GM12878 (cell line): ENCODE data around the gene KLKB1. TPM values are rescaled to one million over a fixed set of nuclear protein-coding genes. Genes with fewer than 3 reads are reported as not detected.

Experiments
- ATAC-seq: fragments of 200-7000 bp; cut with Tn5 transposase; 3 replicates; pipeline ENCODE4 v1.9.1; 2020; ENCODE audit warnings: mild to moderate bottlenecking, moderate library complexity
- BruUV-seq: library from RNA; stranded (reverse); fragments of 400-500 nt; replicated peaks from 2 replicates; lab custom pipeline; 2021; lab: Mats Ljungman, UMichigan
- CTCF ChIA-PET: fragments of 300-600 bp; sonication (Branson Sonifier 250); formaldehyde crosslinking; extraction: SDS; loops from one replicate; lab custom pipeline; 2021; ENCODE audit warnings: inconsistent platforms; lab: Yijun Ruan, JAX
- POLR2A ChIA-PET: fragments of 350-600 bp; formaldehyde crosslinking; extraction: SDS; loops from one replicate; lab custom pipeline; 2021; ENCODE audit warnings: inconsistent platforms; lab: Charles Lee
- RAD21 ChIA-PET: fragments of 300-600 bp; sonication (Branson Sonifier 250); formaldehyde crosslinking; loops from one replicate; lab custom pipeline; 2023; ENCODE audit warnings: antibody characterized with exemption; ENCODE audit not compliant: unreplicated experiment; lab: Charles Lee
- SMC1A ChIA-PET: fragments of 300-600 bp; sonication (Branson Sonifier 250); formaldehyde crosslinking; loops from one replicate; lab custom pipeline; 2023; ENCODE audit not compliant: unreplicated experiment, uncharacterized antibody; lab: Charles Lee
- DNase-seq: peaks from one replicate; pipeline ENCODE4 v3.0.0-alpha.2; 2011; ENCODE audit warnings: low read depth, low spot score
- FAIRE-seq: peaks from 3 replicates; lab custom pipeline; 2011; peaks lifted over from hg19 to GRCh38; lab: Jason Lieb, UNC
- H2AFZ ChIP-seq: 2 replicates; pipeline ENCODE4 v1.6.0; 2011; ENCODE audit warnings: low read depth, low read length, control low read depth; ENCODE audit not compliant: control insufficient read depth
- H3K27ac ChIP-seq: 2 replicates; pipeline ENCODE4 v1.5.1; 2011; ENCODE audit warnings: control low read depth; ENCODE audit not compliant: control insufficient read depth, insufficient read depth
- H3K27me3 ChIP-seq, 2 experiments: replicated peaks in 1 of 2; 2 replicates each; pipeline versions ENCODE4 v1.6.0 to v1.6.1; 2011; ENCODE audit warnings: low read length in 1 of 2; ENCODE audit not compliant: control insufficient read depth in 2 of 2, insufficient read depth in 2 of 2
- H3K36me3 ChIP-seq, 2 experiments: 2 replicates each; pipeline ENCODE4 v1.5.1; 2011; ENCODE audit warnings: low read length in 1 of 2; ENCODE audit not compliant: control insufficient read depth in 2 of 2, insufficient read depth in 2 of 2
- H3K4me1 ChIP-seq: 2 replicates; pipeline ENCODE4 v1.6.1; 2011; ENCODE audit warnings: mild to moderate bottlenecking, low read length, moderate library complexity, mixed read lengths; ENCODE audit not compliant: control insufficient read depth, insufficient read depth
- H3K4me2 ChIP-seq: 2 replicates; pipeline ENCODE4 v1.6.0; 2011; ENCODE audit warnings: control low read depth; ENCODE audit not compliant: control insufficient read depth, insufficient read depth
- H3K4me3 ChIP-seq: fragments of 200-600 bp; sonication (generic); 2 replicates; pipeline ENCODE4 v1.5.1; 2016
- H3K79me2 ChIP-seq: 2 replicates; pipeline ENCODE4 v1.6.0; 2011; ENCODE audit warnings: low read length; ENCODE audit not compliant: control insufficient read depth, insufficient read depth
- H3K9ac ChIP-seq: 2 replicates; pipeline ENCODE4 v1.8.0; 2011; ENCODE audit warnings: low read length, control low read depth, mixed read lengths; ENCODE audit not compliant: control insufficient read depth, insufficient read depth
- H3K9me3 ChIP-seq: replicated peaks from 3 replicates; pipeline ENCODE4 v1.5.1; 2011; ENCODE audit warnings: mild to moderate bottlenecking, low read length; ENCODE audit not compliant: control insufficient read depth, insufficient read depth
- H4K20me1 ChIP-seq: 2 replicates; pipeline ENCODE4 v1.6.0; 2011; ENCODE audit not compliant: control insufficient read depth, insufficient read depth
- ATF7 ChIP-seq: fragments of 450-650 bp; IDR thresholded peaks from 2 replicates; pipeline ENCODE4 v1.6.1; 2016; ENCODE audit warnings: low read depth, mild to moderate bottlenecking
- BMI1 ChIP-seq: fragments of 450-650 bp; IDR thresholded peaks from 2 replicates; pipeline ENCODE4 v1.6.1; 2016; ENCODE audit warnings: mild to moderate bottlenecking, moderate library complexity, borderline replicate concordance
- CBX5 ChIP-seq: sonication (generic); IDR thresholded peaks from 2 replicates; pipeline ENCODE4 v1.6.1; 2016; ENCODE audit warnings: low read depth, moderate library complexity, mild to moderate bottlenecking, inconsistent platforms
- MEF2B ChIP-seq: fragments of 450-650 bp; IDR thresholded peaks from 2 replicates; pipeline ENCODE4 v1.6.1; 2018; ENCODE audit warnings: mild to moderate bottlenecking, moderate library complexity; ENCODE audit not compliant: partially characterized antibody, poor library complexity, severe bottlenecking
- MTA2 ChIP-seq: fragments of 450-650 bp; IDR thresholded peaks from 2 replicates; pipeline ENCODE4 v1.6.1; 2016; ENCODE audit warnings: low read depth, mild to moderate bottlenecking, moderate library complexity
- NR2C1 ChIP-seq: fragments of 450-650 bp; IDR thresholded peaks from 2 replicates; pipeline ENCODE4 v1.6.1; 2017; ENCODE audit warnings: antibody characterized with exemption, mild to moderate bottlenecking, moderate library complexity
- POLR2AphosphoS2 ChIP-seq: IDR thresholded peaks from 2 replicates; pipeline ENCODE4 v1.6.1; 2011; ENCODE audit warnings: low read depth, mild to moderate bottlenecking, low read length, improper control_type of control experiment, moderate library complexity
- SMARCA5 ChIP-seq: fragments of 450-650 bp; IDR thresholded peaks from 2 replicates; pipeline ENCODE4 v1.6.1; 2017; ENCODE audit warnings: mild to moderate bottlenecking
- YY1 ChIP-seq: IDR thresholded peaks from 2 replicates; pipeline ENCODE4 v1.6.1; 2011; ENCODE audit warnings: low read depth, mild to moderate bottlenecking, low read length
- WGBS: methylation state at CpG from one replicate; pipeline ENCODE4 v1.1.6; 2016; ENCODE audit warnings: low lambda C conversion rate; ENCODE audit not compliant: insufficient replicate concordance, insufficient coverage; ENCODE audit errors: missing lambda C conversion rate; 5-methylcytosine and 5-hydroxymethylcytosine counted together
- in situ Hi-C: fragments of 300-500 bp; cut with MboI; formaldehyde crosslinking; loops from 9 replicates; pipeline ENCODE4 v1.14.3; 2018; ENCODE audit warnings: mixed read lengths
- intact Hi-C: fragments of 100-400 bp; cut with micrococcal nuclease; formaldehyde crosslinking; loops from one replicate; pipeline ENCODE4 v1.14.2; 2022; ENCODE audit not compliant: unreplicated experiment
- polyA plus RNA-seq, 11 experiments: library from polyadenylated mRNA; depleted of rRNA in 4 of 11; unstranded in 6 of 11; stranded (reverse) in 5 of 11; fragments of >200 nt; fragmentation: Nextera tagmentation in 4 of 11; fragmentation: Illumina TruSeq in 1 of 11; extraction: Ambion mirVana in 4 of 11; extraction: Trizol in 1 of 11; gene quantifications; 1 replicate in 1 of 11; 2 replicates in 10 of 11; pipeline versions ENCODE4 v1.2.1 to v1.2.3, GENCODE V29; 2011 to 2016; ENCODE audit warnings: inconsistent platforms in 2 of 11, missing spikeins in 2 of 11, low read depth in 1 of 11
- total RNA-seq, 4 experiments: library from RNA; depleted of rRNA in 3 of 4; stranded (reverse); fragments of >200 nt in 3 of 4; fragmentation: Illumina TruSeq in 1 of 4; extraction: Trizol in 1 of 4; gene quantifications; 2 replicates each; pipeline versions ENCODE4 v1.2.1 to v1.2.3, GENCODE V29; 2013 to 2021
- TF ChIP-seq, protein P1 (sequence below): fragments of 450-650 bp; IDR thresholded peaks from 2 replicates; pipeline ENCODE4 v1.6.1; 2017; ENCODE audit warnings: mild to moderate bottlenecking
- TF ChIP-seq, protein P2 (sequence below): IDR thresholded peaks from 2 replicates; pipeline ENCODE4 v1.6.1; 2011; ENCODE audit warnings: low read depth, mild to moderate bottlenecking, low read length, moderate library complexity, borderline replicate concordance; ENCODE audit errors: extremely low read depth
- TF ChIP-seq, protein P3 (sequence below): fragments of 450-650 bp; IDR thresholded peaks from 2 replicates; pipeline ENCODE4 v1.6.1; 2017; ENCODE audit warnings: borderline replicate concordance
- TF ChIP-seq, protein P4 (sequence below): IDR thresholded peaks from 2 replicates; pipeline ENCODE4 v1.6.1; 2012; ENCODE audit warnings: low read length, inconsistent platforms
- TF ChIP-seq, protein P5 (sequence below): IDR thresholded peaks from 2 replicates; pipeline ENCODE4 v1.6.1; 2011; ENCODE audit warnings: borderline replicate concordance, low read depth, mild to moderate bottlenecking, moderate library complexity, low read length; ENCODE audit not compliant: insufficient read depth, poor library complexity, severe bottlenecking

The KLKB1 gene
- total and polyA plus RNA-seq, 10 of the 15 experiments (the other 5 are each of a cell fraction or from before 2014, with no cell fraction given): 0.04 TPM; not detected in 9

DNA sequence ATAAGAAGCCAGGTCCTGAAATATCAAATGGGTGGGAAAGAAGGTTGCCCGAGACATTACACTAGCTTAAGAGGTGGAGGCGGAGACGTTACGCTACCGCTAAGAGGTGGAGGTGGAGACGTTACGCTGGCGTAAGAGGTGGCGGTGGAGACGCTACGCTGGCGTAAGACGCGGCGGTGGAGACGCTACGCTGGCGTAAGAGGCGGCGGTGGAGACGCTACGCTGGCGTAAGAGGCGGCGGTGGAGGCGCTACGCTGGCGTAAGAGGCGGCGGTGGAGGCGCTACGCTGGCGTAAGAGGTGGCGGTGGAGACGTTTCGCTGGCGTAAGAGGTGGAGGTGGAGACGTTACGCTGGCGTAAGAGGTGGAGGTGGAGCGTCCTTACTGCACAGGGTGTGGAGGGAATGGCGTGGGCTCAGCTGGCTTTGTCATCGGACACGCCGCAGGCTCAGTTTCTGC lies 23.2 kb upstream of the KLKB1 start (continued):
- no peak for TF ChIP-seq CBX5
- no peak for TF ChIP-seq BMI1
- TF ChIP-seq YY1: no peak
- TF ChIP-seq, protein P1, sequence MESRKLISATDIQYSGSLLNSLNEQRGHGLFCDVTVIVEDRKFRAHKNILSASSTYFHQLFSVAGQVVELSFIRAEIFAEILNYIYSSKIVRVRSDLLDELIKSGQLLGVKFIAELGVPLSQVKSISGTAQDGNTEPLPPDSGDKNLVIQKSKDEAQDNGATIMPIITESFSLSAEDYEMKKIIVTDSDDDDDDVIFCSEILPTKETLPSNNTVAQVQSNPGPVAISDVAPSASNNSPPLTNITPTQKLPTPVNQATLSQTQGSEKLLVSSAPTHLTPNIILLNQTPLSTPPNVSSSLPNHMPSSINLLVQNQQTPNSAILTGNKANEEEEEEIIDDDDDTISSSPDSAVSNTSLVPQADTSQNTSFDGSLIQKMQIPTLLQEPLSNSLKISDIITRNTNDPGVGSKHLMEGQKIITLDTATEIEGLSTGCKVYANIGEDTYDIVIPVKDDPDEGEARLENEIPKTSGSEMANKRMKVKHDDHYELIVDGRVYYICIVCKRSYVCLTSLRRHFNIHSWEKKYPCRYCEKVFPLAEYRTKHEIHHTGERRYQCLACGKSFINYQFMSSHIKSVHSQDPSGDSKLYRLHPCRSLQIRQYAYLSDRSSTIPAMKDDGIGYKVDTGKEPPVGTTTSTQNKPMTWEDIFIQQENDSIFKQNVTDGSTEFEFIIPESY: no peak
- TF ChIP-seq, protein P2, sequence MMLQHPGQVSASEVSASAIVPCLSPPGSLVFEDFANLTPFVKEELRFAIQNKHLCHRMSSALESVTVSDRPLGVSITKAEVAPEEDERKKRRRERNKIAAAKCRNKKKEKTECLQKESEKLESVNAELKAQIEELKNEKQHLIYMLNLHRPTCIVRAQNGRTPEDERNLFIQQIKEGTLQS: no peak
- TF ChIP-seq NR2C1: no peak
- no peak for TF ChIP-seq SMARCA5
- no peak for TF ChIP-seq ATF7
- TF ChIP-seq, protein P3, sequence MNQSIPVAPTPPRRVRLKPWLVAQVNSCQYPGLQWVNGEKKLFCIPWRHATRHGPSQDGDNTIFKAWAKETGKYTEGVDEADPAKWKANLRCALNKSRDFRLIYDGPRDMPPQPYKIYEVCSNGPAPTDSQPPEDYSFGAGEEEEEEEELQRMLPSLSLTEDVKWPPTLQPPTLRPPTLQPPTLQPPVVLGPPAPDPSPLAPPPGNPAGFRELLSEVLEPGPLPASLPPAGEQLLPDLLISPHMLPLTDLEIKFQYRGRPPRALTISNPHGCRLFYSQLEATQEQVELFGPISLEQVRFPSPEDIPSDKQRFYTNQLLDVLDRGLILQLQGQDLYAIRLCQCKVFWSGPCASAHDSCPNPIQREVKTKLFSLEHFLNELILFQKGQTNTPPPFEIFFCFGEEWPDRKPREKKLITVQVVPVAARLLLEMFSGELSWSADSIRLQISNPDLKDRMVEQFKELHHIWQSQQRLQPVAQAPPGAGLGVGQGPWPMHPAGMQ: no peak
- TF ChIP-seq MTA2: no peak
- no peak for TF ChIP-seq POLR2AphosphoS2

DNA sequence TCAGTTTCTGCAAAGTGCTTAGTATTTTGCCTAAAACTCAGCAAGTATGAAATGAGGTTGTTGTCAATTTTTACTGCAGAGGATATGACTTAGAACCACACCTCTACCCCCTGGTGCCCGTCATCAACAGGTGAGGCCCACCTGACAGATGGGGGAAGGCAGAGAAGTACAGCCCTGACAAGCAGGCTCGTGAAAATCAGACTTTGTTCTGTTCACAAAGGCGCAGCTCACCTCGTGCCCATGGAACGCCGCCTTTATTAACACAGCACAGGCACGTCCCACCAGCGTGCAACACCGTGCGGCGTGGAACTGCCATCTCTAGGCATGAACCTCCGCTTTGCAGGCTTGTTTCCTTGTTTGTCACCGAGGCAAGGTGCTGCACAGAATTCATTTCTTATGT lies 22.6 kb upstream of the KLKB1 start:
- Histone ChIP-seq H2AFZ (no peak overlapping the region), H3K9me3 (no peaks in the 10 kb centered on the region), H3K27ac (no peak overlapping the region), H3K4me2 (no peak overlapping the region), H3K4me3 (no peak overlapping the region), H3K79me2 (no peaks in the 10 kb centered on the region), H4K20me1 (no peaks in the 10 kb centered on the region), H3K27me3 (no peaks in the 10 kb centered on the region), H3K9ac (no peak overlapping the region), H3K36me3 (no peaks in the 10 kb centered on the region), H3K4me1 (no peaks in the 10 kb centered on the region)
- 79% methylated on average over 13 of the region's 13 CpGs for WGBS
- TF ChIP-seq, protein P4, sequence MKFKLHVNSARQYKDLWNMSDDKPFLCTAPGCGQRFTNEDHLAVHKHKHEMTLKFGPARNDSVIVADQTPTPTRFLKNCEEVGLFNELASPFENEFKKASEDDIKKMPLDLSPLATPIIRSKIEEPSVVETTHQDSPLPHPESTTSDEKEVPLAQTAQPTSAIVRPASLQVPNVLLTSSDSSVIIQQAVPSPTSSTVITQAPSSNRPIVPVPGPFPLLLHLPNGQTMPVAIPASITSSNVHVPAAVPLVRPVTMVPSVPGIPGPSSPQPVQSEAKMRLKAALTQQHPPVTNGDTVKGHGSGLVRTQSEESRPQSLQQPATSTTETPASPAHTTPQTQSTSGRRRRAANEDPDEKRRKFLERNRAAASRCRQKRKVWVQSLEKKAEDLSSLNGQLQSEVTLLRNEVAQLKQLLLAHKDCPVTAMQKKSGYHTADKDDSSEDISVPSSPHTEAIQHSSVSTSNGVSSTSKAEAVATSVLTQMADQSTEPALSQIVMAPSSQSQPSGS: no peak
- TF ChIP-seq MEF2B: no peak
- TF ChIP-seq, protein P5, sequence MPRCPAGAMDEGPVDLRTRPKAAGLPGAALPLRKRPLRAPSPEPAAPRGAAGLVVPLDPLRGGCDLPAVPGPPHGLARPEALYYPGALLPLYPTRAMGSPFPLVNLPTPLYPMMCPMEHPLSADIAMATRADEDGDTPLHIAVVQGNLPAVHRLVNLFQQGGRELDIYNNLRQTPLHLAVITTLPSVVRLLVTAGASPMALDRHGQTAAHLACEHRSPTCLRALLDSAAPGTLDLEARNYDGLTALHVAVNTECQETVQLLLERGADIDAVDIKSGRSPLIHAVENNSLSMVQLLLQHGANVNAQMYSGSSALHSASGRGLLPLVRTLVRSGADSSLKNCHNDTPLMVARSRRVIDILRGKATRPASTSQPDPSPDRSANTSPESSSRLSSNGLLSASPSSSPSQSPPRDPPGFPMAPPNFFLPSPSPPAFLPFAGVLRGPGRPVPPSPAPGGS: no peak
- intact Hi-C loops (no loop called here), in situ Hi-C loops (no loop called here)
- ChIA-PET SMC1A (no interaction called here), RAD21 (no interaction called here), CTCF (no interaction called here), POLR2A (no interaction called here)
- ATAC-seq (no peak), FAIRE-seq (no peak), DNase-seq (no peak)
- BruUV-seq: no TSS peak
